T-helper 1 cell (primary cell): Measurements from ENCODE around the gene NEIL1.
"Not testable (repeated sequence)": the region's sequence is repeated elsewhere in the genome, so short reads cannot be mapped to it uniquely, and the experiment has no call there.

Source experiments
- DNase-seq, 5 donors: peaks; one replicate each; pipeline ENCODE4 v3.0.0-alpha.2; 2012 to 2020

NEIL1 gene

GRCh38 chr15:75383986-75384385 lies 37.1 kb downstream of the NEIL1 start:
- DNase-seq: not testable (repeated sequence)

GRCh38 chr15:75389791-75390382 lies 43.0 kb downstream of the NEIL1 start:
- DNase-seq: no peak

- DNase-seq: no peak
These were observed 50.7 kb downstream of the NEIL1 start for GRCh38 chr15:75397494-75397893.

- no peak for DNase-seq
These were observed 57.1 kb downstream of the NEIL1 start for GRCh38 chr15:75403892-75404291.
